H9 (cell line): Measurements from ENCODE around the gene TM6SF1. TPM values are rescaled to one million over a fixed set of nuclear protein-coding genes. Genes with fewer than 3 reads are reported as not detected.

ENCODE experiments used
- DNase-seq: peaks from one replicate; pipeline ENCODE4 v3.0.0-alpha.2; 2017
- H2AFZ ChIP-seq: one replicate; pipeline ENCODE4 v1.6.1; 2013; ENCODE audit warnings: mild to moderate bottlenecking, low read length, control low read depth, moderate library complexity
- H2AK5ac ChIP-seq: 2 replicates; pipeline ENCODE4 v1.6.1; 2013; ENCODE audit warnings: low read length, control low read depth, mixed read lengths; ENCODE audit not compliant: insufficient read length
- H2BK120ac ChIP-seq: one replicate; pipeline ENCODE4 v1.6.1; 2013; ENCODE audit warnings: low read depth, mild to moderate bottlenecking, low read length, control low read depth, inconsistent platforms; ENCODE audit not compliant: poor library complexity, severe bottlenecking
- H2BK12ac ChIP-seq: 2 replicates; pipeline ENCODE4 v1.6.1; 2013; ENCODE audit warnings: low read length, control low read depth, mixed read lengths, low read depth; ENCODE audit not compliant: insufficient read length
- H2BK15ac ChIP-seq: 2 replicates; pipeline ENCODE4 v1.6.1; 2013; ENCODE audit warnings: low read depth, low read length, control low read depth
- H2BK20ac ChIP-seq: one replicate; pipeline ENCODE4 v1.6.1; 2013; ENCODE audit warnings: low read depth, mild to moderate bottlenecking, low read length, control low read depth, inconsistent platforms; ENCODE audit not compliant: poor library complexity, severe bottlenecking
- H2BK5ac ChIP-seq: 2 replicates; pipeline ENCODE4 v1.6.1; 2013; ENCODE audit warnings: low read length, control low read depth, mixed read lengths; ENCODE audit not compliant: insufficient read length
- H3K14ac ChIP-seq: 2 replicates; pipeline ENCODE4 v1.6.1; 2013; ENCODE audit warnings: low read length, control low read depth; ENCODE audit not compliant: insufficient read depth
- H3K18ac ChIP-seq: 2 replicates; pipeline ENCODE4 v1.6.1; 2013; ENCODE audit warnings: low read depth, mild to moderate bottlenecking, mixed read lengths, low read length, control low read depth; ENCODE audit not compliant: insufficient read length
- H3K23ac ChIP-seq: 2 replicates; pipeline ENCODE4 v1.6.1; 2013; ENCODE audit warnings: low read length, control low read depth, mixed read lengths, low read depth; ENCODE audit not compliant: insufficient read length
- H3K23me2 ChIP-seq: 2 replicates; pipeline ENCODE4 v1.6.1; 2013; ENCODE audit warnings: low read depth, mild to moderate bottlenecking, mixed read lengths, low read length, control low read depth; ENCODE audit not compliant: insufficient read length, poor library complexity, severe bottlenecking
- H3K27ac ChIP-seq: 2 replicates; pipeline ENCODE4 v1.5.1; 2013; ENCODE audit warnings: low read length, control low read depth, mixed read lengths, low read depth; ENCODE audit not compliant: insufficient read length
- H3K27me3 ChIP-seq: 2 replicates; pipeline ENCODE4 v1.6.1; 2013; ENCODE audit warnings: low read length, control low read depth, inconsistent platforms; ENCODE audit not compliant: insufficient read depth
- H3K4ac ChIP-seq: 2 replicates; pipeline ENCODE4 v1.6.1; 2013; ENCODE audit warnings: low read depth, mild to moderate bottlenecking, control low read depth, inconsistent platforms, low read length, moderate library complexity
- H3K4me1 ChIP-seq: 2 replicates; pipeline ENCODE4 v1.6.1; 2013; ENCODE audit warnings: low read length, control low read depth, inconsistent platforms; ENCODE audit not compliant: insufficient read depth
- H3K4me2 ChIP-seq: 2 replicates; pipeline ENCODE4 v1.6.1; 2013; ENCODE audit warnings: low read length, control low read depth, mixed read lengths; ENCODE audit not compliant: insufficient read length, insufficient read depth
- H3K56ac ChIP-seq: 2 replicates; pipeline ENCODE4 v1.6.1; 2013; ENCODE audit warnings: low read depth, mild to moderate bottlenecking, mixed read lengths, low read length, control low read depth; ENCODE audit not compliant: insufficient read length
- H3K79me1 ChIP-seq: 2 replicates; pipeline ENCODE4 v1.6.1; 2013; ENCODE audit warnings: low read depth, mild to moderate bottlenecking, moderate library complexity, low read length, control low read depth, inconsistent platforms; ENCODE audit not compliant: insufficient read depth, poor library complexity, severe bottlenecking
- H3K79me2 ChIP-seq: 2 replicates; pipeline ENCODE4 v1.6.1; 2013; ENCODE audit warnings: low read length, control low read depth, inconsistent platforms; ENCODE audit not compliant: insufficient read depth
- H3K9ac ChIP-seq: 2 replicates; pipeline ENCODE4 v1.6.1; 2013; ENCODE audit warnings: low read length, control low read depth, mixed read lengths; ENCODE audit not compliant: insufficient read length; ENCODE audit errors: extremely low read depth
- H3K9me3 ChIP-seq: one replicate; pipeline ENCODE4 v1.6.1; 2013; ENCODE audit warnings: low read depth, low read length, inconsistent platforms; ENCODE audit not compliant: control insufficient read depth
- H3T11ph ChIP-seq: one replicate; pipeline ENCODE4 v1.6.1; 2013; ENCODE audit warnings: mild to moderate bottlenecking, low read length, control low read depth, inconsistent platforms
- H4K20me1 ChIP-seq: one replicate; pipeline ENCODE4 v1.6.1; 2013; ENCODE audit not compliant: control insufficient read depth, insufficient read length, insufficient read depth
- H4K5ac ChIP-seq: 2 replicates; pipeline ENCODE4 v1.6.1; 2013; ENCODE audit warnings: low read depth, mild to moderate bottlenecking, mixed read lengths, low read length, control low read depth; ENCODE audit not compliant: insufficient read length
- H4K8ac ChIP-seq: replicated peaks from 2 replicates; pipeline ENCODE4 v1.6.1; 2013; ENCODE audit warnings: low read length, control low read depth, mixed read lengths, low read depth; ENCODE audit not compliant: insufficient read length
- H4K91ac ChIP-seq: 2 replicates; pipeline ENCODE4 v1.6.1; 2013; ENCODE audit warnings: low read depth, mild to moderate bottlenecking, moderate library complexity, mixed read lengths, low read length, control low read depth; ENCODE audit not compliant: insufficient read length
- H3K27ac Mint-ChIP-seq, 3 experiments: 2 replicates in 2 of 3; 3 replicates in 1 of 3; pipeline ENCODE4 v1.8.0; 2020 to 2021; ENCODE audit warnings: mixed read lengths in 3 of 3, mild to moderate bottlenecking in 1 of 3, moderate library complexity in 1 of 3
- H3K27me3 Mint-ChIP-seq: 2 replicates; pipeline ENCODE4 v1.8.0; 2021; ENCODE audit warnings: low read depth, mild to moderate bottlenecking, moderate library complexity, mixed read lengths
- H3K36me3 Mint-ChIP-seq, 3 experiments: 2 replicates in 2 of 3; 3 replicates in 1 of 3; pipeline ENCODE4 v1.8.0; 2020 to 2021; ENCODE audit warnings: low read depth in 3 of 3, mixed read lengths in 3 of 3; ENCODE audit not compliant: insufficient read depth in 1 of 3
- H3K4me1 Mint-ChIP-seq, 2 experiments: 2 replicates each; pipeline ENCODE4 v1.8.0; 2020; ENCODE audit warnings: mixed read lengths in 2 of 2
- H3K4me3 Mint-ChIP-seq, 2 experiments: 2 replicates in 1 of 2; 3 replicates in 1 of 2; pipeline ENCODE4 v1.8.0; 2020 to 2021; ENCODE audit warnings: mild to moderate bottlenecking in 2 of 2, mixed read lengths in 2 of 2, moderate library complexity in 1 of 2
- H3K9me3 Mint-ChIP-seq, 2 experiments: 2 replicates in 1 of 2; 3 replicates in 1 of 2; pipeline ENCODE4 v1.8.0; 2020; ENCODE audit warnings: mild to moderate bottlenecking in 2 of 2, mixed read lengths in 2 of 2, moderate library complexity in 1 of 2
- WGBS: extraction: QIAGEN DNeasy Blood & Tissue Kit; methylation state at CpG from one replicate; pipeline ENCODE4 v1.1.7; 2013; ENCODE audit warnings: missing lambda C conversion rate, low lambda C conversion rate, mixed read lengths; ENCODE audit not compliant: insufficient read length; ENCODE audit errors: extremely low coverage; 5-methylcytosine and 5-hydroxymethylcytosine counted together
- total RNA-seq: library from RNA; stranded (reverse); gene quantifications from 2 replicates; pipeline ENCODE4 v1.2.1, GENCODE V29; 2021
- TF ChIP-seq, protein P1 (sequence below): fragments of 200-600 bp; sonication (generic); conservative IDR thresholded peaks from 3 replicates; pipeline ENCODE4 v1.8.0; 2021; ENCODE audit warnings: antibody characterized with exemption, mild to moderate bottlenecking

Gene TM6SF1
- total RNA-seq, 1 experiment from 2014 or later = 0.96 TPM

DNA sequence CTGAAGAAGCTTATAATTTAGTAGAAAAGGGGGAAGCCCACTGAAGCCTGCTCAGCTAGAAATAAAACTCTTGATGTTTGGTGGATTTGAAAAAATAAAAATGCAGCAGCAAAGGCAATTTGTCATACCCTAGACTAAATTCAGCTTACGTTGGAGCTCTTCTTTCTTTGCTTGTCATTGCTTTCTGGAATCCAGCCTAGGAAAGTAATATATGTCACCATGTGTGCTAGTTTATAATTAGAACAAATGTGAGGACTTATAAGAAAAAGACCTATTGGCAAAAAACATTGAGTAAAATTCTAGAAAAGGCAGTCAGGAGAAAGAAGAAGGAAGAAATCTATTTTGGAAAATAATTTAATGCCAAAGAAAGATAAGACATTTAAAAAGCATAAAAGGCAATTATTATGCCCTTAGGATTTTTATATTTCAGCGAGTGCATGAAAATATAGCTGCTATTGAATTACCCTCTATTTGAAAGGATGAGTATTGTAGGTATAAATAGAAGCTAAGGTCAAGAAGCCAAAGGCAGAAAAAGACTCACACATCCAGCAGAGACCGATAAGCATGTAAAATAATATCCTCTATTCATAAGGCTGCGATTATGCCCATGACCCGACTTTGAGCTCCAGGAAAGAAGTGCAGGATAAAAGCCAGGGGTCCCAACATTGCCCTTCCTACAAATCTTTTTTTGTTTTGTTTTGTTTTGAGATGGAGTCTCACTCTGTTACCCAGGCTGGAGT is 29.8 kb upstream of the TM6SF1 start:
- no peak overlapping the region for H3K27ac Mint-ChIP-seq
- TF ChIP-seq, protein P1, sequence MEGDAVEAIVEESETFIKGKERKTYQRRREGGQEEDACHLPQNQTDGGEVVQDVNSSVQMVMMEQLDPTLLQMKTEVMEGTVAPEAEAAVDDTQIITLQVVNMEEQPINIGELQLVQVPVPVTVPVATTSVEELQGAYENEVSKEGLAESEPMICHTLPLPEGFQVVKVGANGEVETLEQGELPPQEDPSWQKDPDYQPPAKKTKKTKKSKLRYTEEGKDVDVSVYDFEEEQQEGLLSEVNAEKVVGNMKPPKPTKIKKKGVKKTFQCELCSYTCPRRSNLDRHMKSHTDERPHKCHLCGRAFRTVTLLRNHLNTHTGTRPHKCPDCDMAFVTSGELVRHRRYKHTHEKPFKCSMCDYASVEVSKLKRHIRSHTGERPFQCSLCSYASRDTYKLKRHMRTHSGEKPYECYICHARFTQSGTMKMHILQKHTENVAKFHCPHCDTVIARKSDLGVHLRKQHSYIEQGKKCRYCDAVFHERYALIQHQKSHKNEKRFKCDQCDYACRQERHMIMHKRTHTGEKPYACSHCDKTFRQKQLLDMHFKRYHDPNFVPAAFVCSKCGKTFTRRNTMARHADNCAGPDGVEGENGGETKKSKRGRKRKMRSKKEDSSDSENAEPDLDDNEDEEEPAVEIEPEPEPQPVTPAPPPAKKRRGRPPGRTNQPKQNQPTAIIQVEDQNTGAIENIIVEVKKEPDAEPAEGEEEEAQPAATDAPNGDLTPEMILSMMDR = no peak
- Histone ChIP-seq H2BK15ac (no peak overlapping the region), H2BK120ac (no peak overlapping the region), H3K27me3 (no peaks in the 10 kb centered on the region), H3K56ac (no peak overlapping the region), H2BK12ac (no peak overlapping the region), H4K20me1 (no peaks in the 10 kb centered on the region), H4K8ac (no peak overlapping the region), H3K79me1 (no peaks in the 10 kb centered on the region), H4K5ac (no peak overlapping the region), H3K27ac (no peak overlapping the region), H3K4ac (no peak overlapping the region), H3T11ph (no peak overlapping the region), H3K9ac (no peak overlapping the region), H4K91ac (no peak overlapping the region), H2AFZ (no peak overlapping the region), H3K18ac (no peak overlapping the region), H2BK20ac (no peak overlapping the region), H3K23ac (no peak overlapping the region), H2AK5ac (no peak overlapping the region), H3K14ac (no peak overlapping the region), H3K4me2 (no peak overlapping the region), H3K4me1 (no peaks in the 10 kb centered on the region), H3K9me3 (peaks cover 11% of the 10 kb centered on the region), H2BK5ac (no peak overlapping the region), H3K23me2 (no peaks in the 10 kb centered on the region), H3K79me2 (no peaks in the 10 kb centered on the region)
- no CpG with 5 or more reads among the region's 5 CpGs for WGBS
- peaks cover 5 to 8% of the 10 kb centered on the region in 2 experiments for H3K4me1 Mint-ChIP-seq
- no peak overlapping the region for H3K4me3 Mint-ChIP-seq
- H3K9me3 Mint-ChIP-seq = peaks cover 21 to 23% of the 10 kb centered on the region in 2 experiments
- H3K27me3 Mint-ChIP-seq = peaks cover 19% of the 10 kb centered on the region
- no peak for DNase-seq
- peaks cover 2 to 10% (median 4%) of the 10 kb centered on the region in 3 experiments; a peak in 6 of 7 replicates for H3K36me3 Mint-ChIP-seq
